Loucy (cell line): ENCODE data around the gene OVOL2.

Experiments
- H2AFZ ChIP-seq: fragments of 200-600 bp; sonication (generic); 2 replicates; pipeline ENCODE4 v1.6.0; 2016; ENCODE audit warnings: antibody characterized with exemption, mild to moderate bottlenecking, low read length, moderate library complexity
- H3F3A ChIP-seq: fragments of 200-600 bp; 2 replicates; pipeline ENCODE4 v1.6.0; 2016; ENCODE audit warnings: antibody characterized with exemption, low read depth, mild to moderate bottlenecking
- H3K27me3 ChIP-seq: fragments of 200-600 bp; sonication (generic); 2 replicates; pipeline ENCODE4 v1.6.1; 2014; ENCODE audit warnings: low read length, mild to moderate bottlenecking; ENCODE audit not compliant: insufficient read depth, poor library complexity, severe bottlenecking
- H3K36me3 ChIP-seq: fragments of 200-600 bp; sonication (generic); 2 replicates; pipeline ENCODE4 v1.6.1; 2016; ENCODE audit warnings: low read length; ENCODE audit not compliant: insufficient read depth
- H3K4me1 ChIP-seq: fragments of 200-600 bp; sonication (generic); 2 replicates; pipeline ENCODE4 v1.5.1; 2014; ENCODE audit warnings: low read length, mild to moderate bottlenecking; ENCODE audit not compliant: insufficient read depth, poor library complexity, severe bottlenecking
- H3K4me2 ChIP-seq: fragments of 200-600 bp; sonication (generic); 2 replicates; pipeline ENCODE4 v1.6.0; 2014; ENCODE audit warnings: antibody characterized with exemption, low read length, low read depth, mild to moderate bottlenecking; ENCODE audit not compliant: poor library complexity, severe bottlenecking
- H3K4me3 ChIP-seq: fragments of 200-600 bp; sonication (generic); 2 replicates; pipeline ENCODE4 v1.5.1; 2014; ENCODE audit warnings: low read length, mild to moderate bottlenecking, mixed read lengths; ENCODE audit not compliant: poor library complexity, severe bottlenecking
- H3K79me2 ChIP-seq: fragments of 200-600 bp; sonication (generic); 2 replicates; pipeline ENCODE4 v1.6.1; 2014; ENCODE audit warnings: low read length; ENCODE audit not compliant: insufficient read depth
- H3K9ac ChIP-seq: fragments of 200-600 bp; sonication (generic); 2 replicates; pipeline ENCODE4 v1.6.0; 2014; ENCODE audit warnings: mild to moderate bottlenecking, low read depth, low read length, moderate library complexity; ENCODE audit not compliant: poor library complexity, severe bottlenecking
- H3K9me2 ChIP-seq: fragments of 200-600 bp; sonication (generic); replicated peaks from 2 replicates; pipeline ENCODE4 v1.6.1; 2016; ENCODE audit warnings: low read depth, low read length, mixed read lengths
- H3K9me3 ChIP-seq: fragments of 200-600 bp; sonication (generic); 2 replicates; pipeline ENCODE4 v1.6.1; 2014; ENCODE audit warnings: mild to moderate bottlenecking, antibody characterized with exemption, low read length, low read depth; ENCODE audit not compliant: insufficient read depth
- H4K20me1 ChIP-seq: fragments of 200-600 bp; sonication (generic); 2 replicates; pipeline ENCODE4 v1.6.0; 2014; ENCODE audit warnings: antibody characterized with exemption, low read length, mild to moderate bottlenecking; ENCODE audit not compliant: insufficient read depth, poor library complexity, severe bottlenecking
- EZH2phosphoT487 ChIP-seq: fragments of 200-600 bp; IDR thresholded peaks from 2 replicates; pipeline ENCODE4 v1.6.1; 2018; ENCODE audit warnings: antibody characterized with exemption, mild to moderate bottlenecking, moderate library complexity, borderline replicate concordance
- TF ChIP-seq, protein P1 (sequence below): fragments of 200-600 bp; sonication (generic); conservative IDR thresholded peaks from 2 replicates; pipeline ENCODE4 v1.5.1; 2014; ENCODE audit warnings: mild to moderate bottlenecking, antibody characterized with exemption, low read length

Gene OVOL2

GRCh38 chr20:18020931-18021330 is 36.8 kb downstream of the OVOL2 start:
- H3K9ac ChIP-seq: no peak overlapping the region
- H4K20me1 ChIP-seq: no peaks in the 10 kb centered on the region
- H3F3A ChIP-seq: no peaks in the 10 kb centered on the region
- H3K79me2 ChIP-seq: no peaks in the 10 kb centered on the region
- no peaks in the 10 kb centered on the region for H3K9me2 ChIP-seq
- H3K4me2 ChIP-seq: no peak overlapping the region
- H2AFZ ChIP-seq: no peak overlapping the region
- H3K27me3 ChIP-seq: no peaks in the 10 kb centered on the region
- TF ChIP-seq, protein P1, sequence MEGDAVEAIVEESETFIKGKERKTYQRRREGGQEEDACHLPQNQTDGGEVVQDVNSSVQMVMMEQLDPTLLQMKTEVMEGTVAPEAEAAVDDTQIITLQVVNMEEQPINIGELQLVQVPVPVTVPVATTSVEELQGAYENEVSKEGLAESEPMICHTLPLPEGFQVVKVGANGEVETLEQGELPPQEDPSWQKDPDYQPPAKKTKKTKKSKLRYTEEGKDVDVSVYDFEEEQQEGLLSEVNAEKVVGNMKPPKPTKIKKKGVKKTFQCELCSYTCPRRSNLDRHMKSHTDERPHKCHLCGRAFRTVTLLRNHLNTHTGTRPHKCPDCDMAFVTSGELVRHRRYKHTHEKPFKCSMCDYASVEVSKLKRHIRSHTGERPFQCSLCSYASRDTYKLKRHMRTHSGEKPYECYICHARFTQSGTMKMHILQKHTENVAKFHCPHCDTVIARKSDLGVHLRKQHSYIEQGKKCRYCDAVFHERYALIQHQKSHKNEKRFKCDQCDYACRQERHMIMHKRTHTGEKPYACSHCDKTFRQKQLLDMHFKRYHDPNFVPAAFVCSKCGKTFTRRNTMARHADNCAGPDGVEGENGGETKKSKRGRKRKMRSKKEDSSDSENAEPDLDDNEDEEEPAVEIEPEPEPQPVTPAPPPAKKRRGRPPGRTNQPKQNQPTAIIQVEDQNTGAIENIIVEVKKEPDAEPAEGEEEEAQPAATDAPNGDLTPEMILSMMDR: no peak
- no peak for TF ChIP-seq EZH2phosphoT487
- H3K9me3 ChIP-seq: no peaks in the 10 kb centered on the region
- H3K4me1 ChIP-seq: no peaks in the 10 kb centered on the region
- H3K4me3 ChIP-seq: no peak overlapping the region
- no peaks in the 10 kb centered on the region for H3K36me3 ChIP-seq

- H3F3A ChIP-seq: no peaks in the 10 kb centered on the region
- 0 out of 2 replicates have a peak overlapping the region, but pooled peaks have one; percentile 38 for H2AFZ ChIP-seq
- H3K27me3 ChIP-seq: no peaks in the 10 kb centered on the region
- H3K9me2 ChIP-seq: no peaks in the 10 kb centered on the region
- no peaks in the 10 kb centered on the region for H3K4me1 ChIP-seq
- H3K9me3 ChIP-seq: no peaks in the 10 kb centered on the region
- no peak overlapping the region for H3K9ac ChIP-seq
- no peak overlapping the region for H3K4me2 ChIP-seq
- H3K79me2 ChIP-seq: no peaks in the 10 kb centered on the region
- H3K36me3 ChIP-seq: no peaks in the 10 kb centered on the region
- H3K4me3 ChIP-seq: no peak overlapping the region
- no peaks in the 10 kb centered on the region for H4K20me1 ChIP-seq
- TF ChIP-seq, protein P1: peak; percentile 71
- no peak for TF ChIP-seq EZH2phosphoT487
Measured at GRCh38 chr20:18019068-18019467, 38.6 kb downstream of the OVOL2 start.

- Histone ChIP-seq H3K79me2 (no peaks in the 10 kb centered on the region), H3K4me3 (no peak overlapping the region), H4K20me1 (no peaks in the 10 kb centered on the region), H2AFZ (no peak overlapping the region), H3K9ac (no peak overlapping the region), H3K9me3 (no peaks in the 10 kb centered on the region), H3K27me3 (no peaks in the 10 kb centered on the region), H3K36me3 (no peaks in the 10 kb centered on the region), H3K4me2 (no peak overlapping the region), H3F3A (no peaks in the 10 kb centered on the region), H3K9me2 (no peaks in the 10 kb centered on the region), H3K4me1 (no peaks in the 10 kb centered on the region)
- no peak for TF ChIP-seq EZH2phosphoT487
- TF ChIP-seq, protein P1: no peak
Measured at GRCh38 chr20:18018100-18018499, 39.6 kb downstream of the OVOL2 start.
